IPS-18c (cell line): ENCODE measurements around the gene DPM2.

ENCODE experiments used
- H3K4me3 ChIP-seq: 2 replicates; pipeline ENCODE4 v1.7.0; 2013; ENCODE audit warnings: low read depth, mild to moderate bottlenecking, low read length, moderate library complexity; ENCODE audit not compliant: insufficient read depth
- H3K9me3 ChIP-seq: one replicate; pipeline ENCODE4 v1.6.1; 2013; ENCODE audit warnings: mild to moderate bottlenecking, low read length, moderate library complexity; ENCODE audit not compliant: control insufficient read depth, insufficient read depth

DPM2 gene

GRCh38 chr9:127974769-127975261 is 37.2 kb upstream of the DPM2 start:
- Histone ChIP-seq H3K9me3 (no peaks in the 10 kb centered on the region), H3K4me3 (no peak overlapping the region)

- Histone ChIP-seq H3K9me3 (no peaks in the 10 kb centered on the region), H3K4me3 (no peak overlapping the region)
These were observed 36.5 kb upstream of the DPM2 start for GRCh38 chr9:127974001-127974768.

DNA sequence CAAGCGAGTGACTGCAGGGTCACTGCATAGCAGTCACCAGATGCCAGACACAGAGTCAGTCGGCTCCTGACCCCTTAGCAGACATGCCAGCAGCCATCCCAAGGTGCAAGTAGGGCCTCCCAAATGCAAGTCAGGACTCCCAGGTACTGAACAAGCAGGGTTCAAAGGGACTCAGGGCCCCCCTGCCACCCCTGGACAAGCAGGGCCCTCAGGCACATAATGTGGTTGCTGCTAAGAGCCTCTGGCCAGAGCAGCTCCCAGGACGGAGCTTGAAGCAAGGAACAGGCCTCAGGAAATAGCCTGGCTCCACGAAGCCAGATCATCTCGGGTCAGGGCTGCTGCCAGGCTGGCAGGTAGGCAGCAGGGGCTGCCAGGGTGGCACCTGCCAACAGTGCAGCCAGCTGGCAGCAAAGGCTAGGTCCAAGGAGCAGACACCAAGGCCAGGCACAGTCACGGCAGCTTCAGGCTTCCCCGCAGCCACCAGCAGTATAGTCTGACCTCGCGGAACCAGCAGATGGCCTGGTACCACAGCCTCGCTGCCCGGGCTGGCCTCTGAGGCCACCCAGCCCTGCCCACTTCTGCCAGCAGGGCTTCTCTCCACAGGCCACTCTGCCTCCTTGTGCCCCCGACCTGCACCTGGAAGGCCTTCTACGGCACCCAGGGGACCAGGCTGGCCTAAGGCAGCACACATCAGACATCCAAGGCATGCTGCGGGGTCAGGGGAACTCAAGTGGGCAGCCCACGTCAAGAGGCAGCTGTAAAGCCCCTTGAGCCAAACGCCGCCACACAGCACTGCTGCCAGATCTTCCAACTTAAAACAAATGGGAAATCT is 35.7 kb upstream of the DPM2 start:
- no peak overlapping the region for H3K4me3 ChIP-seq

GRCh38 chr9:127972236-127972871 is 34.7 kb upstream of the DPM2 start:
- H3K4me3 ChIP-seq, result no peak overlapping the region
- no peaks in the 10 kb centered on the region for H3K9me3 ChIP-seq

More for the DNA sequence above, 35.7 kb upstream of the DPM2 start:
- H3K9me3 ChIP-seq, result no peaks in the 10 kb centered on the region

- Histone ChIP-seq H3K9me3 (no peaks in the 10 kb centered on the region), H3K4me3 (no peak overlapping the region)
These were observed 33.9 kb upstream of the DPM2 start for GRCh38 chr9:127971357-127972235.

- H3K4me3 ChIP-seq, result no peak overlapping the region
- no peaks in the 10 kb centered on the region for H3K9me3 ChIP-seq
These were observed 33.0 kb upstream of the DPM2 start for GRCh38 chr9:127970401-127971313.

GRCh38 chr9:127968700-127969383 is 31.2 kb upstream of the DPM2 start:
- Histone ChIP-seq H3K4me3 (no peak overlapping the region), H3K9me3 (no peaks in the 10 kb centered on the region)

DNA sequence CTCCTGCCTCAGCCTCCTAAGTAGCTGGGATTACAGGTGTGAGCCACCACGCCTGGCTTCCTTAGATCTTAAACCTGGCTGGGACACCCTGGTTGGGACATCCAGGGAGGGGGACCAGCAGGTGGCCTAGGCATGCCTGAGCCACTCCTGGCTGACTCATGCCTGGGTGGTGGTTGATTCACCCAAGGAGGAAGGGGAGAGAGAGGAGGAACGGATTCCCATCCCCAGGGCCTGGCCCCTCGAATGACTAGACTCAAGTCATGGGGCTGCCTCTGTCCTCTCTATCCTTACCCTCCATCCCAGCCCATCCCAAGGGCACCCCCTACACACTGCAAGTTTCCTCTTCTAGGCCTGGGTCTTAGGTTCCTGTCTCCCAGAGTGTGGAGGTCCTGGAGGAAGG is 30.4 kb upstream of the DPM2 start:
- Histone ChIP-seq H3K4me3 (no peak overlapping the region), H3K9me3 (no peaks in the 10 kb centered on the region)

GRCh38 chr9:127967151-127967809 is 29.6 kb upstream of the DPM2 start:
- Histone ChIP-seq H3K9me3 (no peaks in the 10 kb centered on the region), H3K4me3 (no peak overlapping the region)

GRCh38 chr9:127966416-127967150 is 28.9 kb upstream of the DPM2 start:
- H3K9me3 ChIP-seq, result no peaks in the 10 kb centered on the region
- H3K4me3 ChIP-seq, result no peak overlapping the region

- Histone ChIP-seq H3K9me3 (no peaks in the 10 kb centered on the region), H3K4me3 (no peak overlapping the region; the same call in 1 of the 2 replicates)
These were observed 28.3 kb upstream of the DPM2 start for GRCh38 chr9:127965953-127966352.

- H3K4me3 ChIP-seq, result no peak overlapping the region
- H3K9me3 ChIP-seq, result no peaks in the 10 kb centered on the region
These were observed 25.9 kb upstream of the DPM2 start for GRCh38 chr9:127963359-127964064.

DNA sequence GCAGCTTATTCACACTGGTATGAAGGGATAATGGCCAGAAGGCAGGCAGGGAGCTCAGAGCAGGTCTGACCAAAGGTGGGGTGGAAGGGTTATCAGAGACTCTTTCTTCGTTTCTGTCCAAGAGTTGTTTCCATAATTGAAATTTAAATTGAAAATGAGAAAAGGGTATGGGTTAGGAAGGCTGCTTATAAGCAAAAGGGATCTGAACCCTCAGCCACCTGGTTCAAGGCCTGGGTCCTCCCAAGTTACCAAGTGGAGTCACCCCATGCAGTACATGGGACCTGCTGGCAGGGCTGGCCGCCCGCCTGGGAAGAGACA is 25.3 kb upstream of the DPM2 start:
- H3K9me3 ChIP-seq, result no peaks in the 10 kb centered on the region
- H3K4me3 ChIP-seq, result no peak overlapping the region

DNA sequence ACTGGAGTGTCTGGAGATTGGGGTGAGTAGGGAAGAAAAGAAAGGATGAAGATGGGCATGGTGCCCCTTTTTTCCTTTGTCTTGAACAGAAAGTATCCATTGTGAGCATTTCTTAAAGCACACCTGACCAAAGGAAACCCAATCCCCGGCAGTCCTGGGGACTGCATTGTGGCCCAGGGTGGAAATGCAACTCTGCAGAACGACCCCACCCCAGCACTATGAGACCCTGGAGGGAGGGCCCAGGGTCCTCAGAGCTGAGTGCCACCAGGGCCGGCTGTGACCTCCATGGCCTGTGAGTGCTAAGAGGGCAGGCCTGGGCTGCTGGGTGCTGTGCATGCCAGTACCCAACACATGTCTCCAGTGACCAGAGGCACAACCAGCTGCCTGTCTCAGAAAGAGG is 24.6 kb upstream of the DPM2 start:
- Histone ChIP-seq H3K9me3 (no peaks in the 10 kb centered on the region), H3K4me3 (no peak overlapping the region)
